HEK293 (cell line): ENCODE results near the gene TTN.

ENCODE experiments used
- CTCF ChIA-PET: fragments of 350-600 bp; formaldehyde crosslinking; extraction: SDS; loops from one replicate; lab custom pipeline; 2021; ENCODE audit warnings: antibody characterized with exemption; lab: Yijun Ruan, JAX
- POLR2A ChIA-PET: fragments of 300-600 bp; formaldehyde crosslinking; extraction: SDS; loops from one replicate; lab custom pipeline; 2020; ENCODE audit warnings: antibody characterized with exemption, inconsistent platforms; lab: Yijun Ruan, JAX
- H3K27ac ChIP-seq: fragments of 200-500 bp; sonication (Bioruptor generic); 2 replicates; pipeline ENCODE4 v1.5.1; 2014; ENCODE audit warnings: low read depth, low read length, control low read depth, inconsistent platforms; ENCODE audit errors: extremely low read depth
- H3K36me3 ChIP-seq, 2 experiments: fragments of 200-500 bp in 1 of 2; sonication (Bioruptor generic) in 1 of 2; 1 replicate in 1 of 2; 2 replicates in 1 of 2; pipeline ENCODE4 v1.5.1; 2014 to 2017; ENCODE audit warnings: inconsistent platforms in 2 of 2, low read length in 2 of 2; ENCODE audit not compliant: control insufficient read depth in 2 of 2, insufficient read depth in 1 of 2
- H3K4me1 ChIP-seq: fragments of 200-500 bp; sonication (Bioruptor generic); 2 replicates; pipeline ENCODE4 v1.5.1; 2014; ENCODE audit warnings: mild to moderate bottlenecking, low read length, inconsistent platforms; ENCODE audit not compliant: control insufficient read depth, insufficient read depth
- H3K4me3 ChIP-seq: 2 replicates; pipeline ENCODE4 v1.5.1; 2011; ENCODE audit warnings: low read depth, mild to moderate bottlenecking, control low read depth, low read length, moderate library complexity
- H3K9me3 ChIP-seq: fragments of 200-500 bp; sonication (Bioruptor generic); 2 replicates; pipeline ENCODE4 v1.5.1; 2014; ENCODE audit warnings: low read depth, low read length, inconsistent platforms; ENCODE audit not compliant: control insufficient read depth, insufficient read depth
- AEBP2 ChIP-seq: fragments of 450-650 bp; formaldehyde crosslinking; IDR thresholded peaks from 2 replicates; pipeline ENCODE4 v1.5.1; 2016; ENCODE audit warnings: missing biosample characterization, missing genetic modification characterization, borderline replicate concordance
- ATF2 ChIP-seq: fragments of 450-650 bp; formaldehyde crosslinking; IDR thresholded peaks from 2 replicates; pipeline ENCODE4 v1.5.1; 2016; ENCODE audit warnings: missing biosample characterization, missing genetic modification characterization, low read depth
- BCL6B ChIP-seq: fragments of 450-650 bp; formaldehyde crosslinking; IDR thresholded peaks from 2 replicates; pipeline ENCODE4 v1.5.1; 2017; ENCODE audit warnings: missing biosample characterization, missing genetic modification characterization
- SALL2 ChIP-seq: fragments of 450-650 bp; formaldehyde crosslinking; IDR thresholded peaks from 2 replicates; pipeline ENCODE4 v1.5.0; 2017; ENCODE audit warnings: missing biosample characterization, mild to moderate bottlenecking, missing genetic modification characterization, borderline replicate concordance
- SCRT2 ChIP-seq: fragments of 450-650 bp; formaldehyde crosslinking; IDR thresholded peaks from 2 replicates; pipeline ENCODE4 v1.5.1; 2016; ENCODE audit warnings: missing biosample characterization, missing genetic modification characterization
- SP7 ChIP-seq: fragments of 450-650 bp; formaldehyde crosslinking; IDR thresholded peaks from 2 replicates; pipeline ENCODE4 v1.5.1; 2016; ENCODE audit warnings: missing biosample characterization, missing genetic modification characterization
- YY1 ChIP-seq: fragments of 450-650 bp; formaldehyde crosslinking; IDR thresholded peaks from 2 replicates; pipeline ENCODE4 v1.5.1; 2018; ENCODE audit warnings: missing biosample characterization, missing genetic modification characterization
- ZEB2 ChIP-seq: fragments of 450-650 bp; formaldehyde crosslinking; IDR thresholded peaks from 2 replicates; pipeline ENCODE4 v1.5.1; 2016; ENCODE audit warnings: missing biosample characterization, missing genetic modification characterization
- ZNF132 ChIP-seq: fragments of 450-650 bp; formaldehyde crosslinking; IDR thresholded peaks from 2 replicates; pipeline ENCODE4 v1.5.1; 2017; ENCODE audit warnings: missing biosample characterization, missing genetic modification characterization, borderline replicate concordance
- ZNF24 ChIP-seq: fragments of 450-650 bp; formaldehyde crosslinking; IDR thresholded peaks from 2 replicates; pipeline ENCODE4 v1.5.1; 2016; ENCODE audit warnings: missing biosample characterization, missing genetic modification characterization
- ZNF48 ChIP-seq: fragments of 450-650 bp; formaldehyde crosslinking; IDR thresholded peaks from 2 replicates; pipeline ENCODE4 v1.5.1; 2016; ENCODE audit warnings: missing biosample characterization, missing genetic modification characterization
- ZNF658 ChIP-seq: fragments of 450-650 bp; formaldehyde crosslinking; IDR thresholded peaks from 2 replicates; pipeline ENCODE4; 2016; ENCODE audit warnings: missing biosample characterization, missing genetic modification characterization
- ZNF707 ChIP-seq: fragments of 450-650 bp; formaldehyde crosslinking; IDR thresholded peaks from 2 replicates; pipeline ENCODE4 v1.5.1; 2016; ENCODE audit warnings: missing biosample characterization, missing genetic modification characterization
- ZNF76 ChIP-seq: fragments of 450-650 bp; formaldehyde crosslinking; IDR thresholded peaks from 2 replicates; pipeline ENCODE4; 2016; ENCODE audit warnings: low read depth, missing biosample characterization, missing genetic modification characterization, borderline replicate concordance
- ZNF837 ChIP-seq: fragments of 450-650 bp; formaldehyde crosslinking; IDR thresholded peaks from 2 replicates; pipeline ENCODE4 v1.5.1; 2016; ENCODE audit warnings: missing biosample characterization, missing genetic modification characterization
- ZSCAN4 ChIP-seq: fragments of 450-650 bp; formaldehyde crosslinking; IDR thresholded peaks from 2 replicates; pipeline ENCODE4 v1.5.1; 2017; ENCODE audit warnings: missing biosample characterization, missing genetic modification characterization

Gene TTN

GRCh38 chr2:178707476-178707875 is 99.7 kb downstream of the TTN start (continued):
- TF ChIP-seq ZNF837 (no peak), SALL2 (tag by site-specific recombination) (no peak), BCL6B (no peak)

- H3K36me3 ChIP-seq = no peaks in the 10 kb centered on the region
- H3K27ac ChIP-seq = no peak overlapping the region
- no peak overlapping the region for H3K4me3 ChIP-seq
- no peak for TF ChIP-seq YY1 (tag by site-specific recombination)
- TF ChIP-seq ZNF132 (tag by site-specific recombination) = no peak
- peak; percentile 43; the same call in 1 of the 2 replicates for TF ChIP-seq ATF2 (tag by site-specific recombination)
- no peak for TF ChIP-seq ZNF48 (tag by site-specific recombination)
- TF ChIP-seq ZNF658 = no peak
- CTCF ChIA-PET = interaction anchor here (0.6 to 1.0 kb wide), 3 partner anchors 12 to 1137 kb away, joined by 3 to 4 read pairs (median 3); no protein-coding TSS in a partner anchor
- no peaks in the 10 kb centered on the region for H3K9me3 ChIP-seq
- no peaks in the 10 kb centered on the region for H3K4me1 ChIP-seq
- POLR2A ChIA-PET = no interaction called here
These were observed 102.3 kb downstream of the TTN start for GRCh38 chr2:178704876-178705275.

GRCh38 chr2:178702361-178702760 is 104.9 kb downstream of the TTN start:
- no peak for TF ChIP-seq SP7 (tag by site-specific recombination)
- no peak for TF ChIP-seq SCRT2 (tag by site-specific recombination)
- no peak for TF ChIP-seq ZNF76 (tag by site-specific recombination)
- TF ChIP-seq ZSCAN4 = no peak
- TF ChIP-seq ZEB2 (tag by site-specific recombination) = no peak
- no peak for TF ChIP-seq ZNF707 (tag by site-specific recombination)
- TF ChIP-seq ZNF24 (tag by site-specific recombination) = no peak
- TF ChIP-seq AEBP2 (tag by site-specific recombination) = no peak
- CTCF ChIA-PET = interaction anchor here (0.6 kb wide), 1 partner anchor 34 kb away, joined by 3 read pairs; no protein-coding TSS in a partner anchor
- no peaks in the 10 kb centered on the region for H3K36me3 ChIP-seq
- H3K9me3 ChIP-seq = no peaks in the 10 kb centered on the region
- no peaks in the 10 kb centered on the region for H3K4me1 ChIP-seq
- no peak overlapping the region for H3K27ac ChIP-seq
- POLR2A ChIA-PET = no interaction called here
- H3K4me3 ChIP-seq = no peak overlapping the region
